ENCODE results near the gene INHBC. TPM values are rescaled to one million over a fixed set of nuclear protein-coding genes. Genes with fewer than 3 reads are reported as not detected.

INHBC gene
- total RNA-seq, 2 donors from 2014 or later, result not detected

DNA sequence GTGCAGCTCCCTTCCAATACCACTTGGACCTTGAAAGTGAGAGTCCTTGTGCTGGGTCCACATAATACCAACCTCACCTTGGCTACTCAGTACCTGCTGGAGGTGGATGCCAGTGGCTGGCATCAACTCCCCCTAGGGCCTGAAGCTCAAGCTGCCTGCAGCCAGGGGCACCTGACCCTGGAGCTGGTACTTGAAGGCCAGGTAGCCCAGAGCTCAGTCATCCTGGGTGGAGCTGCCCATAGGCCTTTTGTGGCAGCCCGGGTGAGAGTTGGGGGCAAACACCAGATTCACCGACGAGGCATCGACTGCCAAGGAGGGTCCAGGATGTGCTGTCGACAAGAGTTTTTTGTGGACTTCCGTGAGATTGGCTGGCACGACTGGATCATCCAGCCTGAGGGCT lies 14.8 kb downstream of the INHBC start:
- H3K9me3 ChIP-seq, result no peaks in the 10 kb centered on the region
- TF ChIP-seq, protein P1, sequence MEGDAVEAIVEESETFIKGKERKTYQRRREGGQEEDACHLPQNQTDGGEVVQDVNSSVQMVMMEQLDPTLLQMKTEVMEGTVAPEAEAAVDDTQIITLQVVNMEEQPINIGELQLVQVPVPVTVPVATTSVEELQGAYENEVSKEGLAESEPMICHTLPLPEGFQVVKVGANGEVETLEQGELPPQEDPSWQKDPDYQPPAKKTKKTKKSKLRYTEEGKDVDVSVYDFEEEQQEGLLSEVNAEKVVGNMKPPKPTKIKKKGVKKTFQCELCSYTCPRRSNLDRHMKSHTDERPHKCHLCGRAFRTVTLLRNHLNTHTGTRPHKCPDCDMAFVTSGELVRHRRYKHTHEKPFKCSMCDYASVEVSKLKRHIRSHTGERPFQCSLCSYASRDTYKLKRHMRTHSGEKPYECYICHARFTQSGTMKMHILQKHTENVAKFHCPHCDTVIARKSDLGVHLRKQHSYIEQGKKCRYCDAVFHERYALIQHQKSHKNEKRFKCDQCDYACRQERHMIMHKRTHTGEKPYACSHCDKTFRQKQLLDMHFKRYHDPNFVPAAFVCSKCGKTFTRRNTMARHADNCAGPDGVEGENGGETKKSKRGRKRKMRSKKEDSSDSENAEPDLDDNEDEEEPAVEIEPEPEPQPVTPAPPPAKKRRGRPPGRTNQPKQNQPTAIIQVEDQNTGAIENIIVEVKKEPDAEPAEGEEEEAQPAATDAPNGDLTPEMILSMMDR (IDR thresholded peaks at IDR 0.05), result no peak
- no peak overlapping the region for H3K4me3 ChIP-seq
- no peaks in the 10 kb centered on the region for H3K36me3 ChIP-seq
- no peak for DNase-seq (ENCODE audit: low spot score)
- peaks cover 0 to 6% of the 10 kb centered on the region in 2 donors for H3K4me1 ChIP-seq
- no peaks in the 10 kb centered on the region for H3K27me3 ChIP-seq
- H3K27ac ChIP-seq, result no peak overlapping the region

DNA sequence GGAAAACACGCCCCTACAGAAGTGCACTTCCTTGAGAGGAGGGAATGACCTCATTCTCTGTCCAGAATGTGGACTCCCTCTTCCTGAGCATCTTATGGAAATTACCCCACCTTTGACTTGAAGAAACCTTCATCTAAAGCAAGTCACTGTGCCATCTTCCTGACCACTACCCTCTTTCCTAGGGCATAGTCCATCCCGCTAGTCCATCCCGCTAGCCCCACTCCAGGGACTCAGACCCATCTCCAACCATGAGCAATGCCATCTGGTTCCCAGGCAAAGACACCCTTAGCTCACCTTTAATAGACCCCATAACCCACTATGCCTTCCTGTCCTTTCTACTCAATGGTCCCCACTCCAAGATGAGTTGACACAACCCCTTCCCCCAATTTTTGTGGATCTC lies 15.5 kb downstream of the INHBC start:
- no peaks in the 10 kb centered on the region for H3K27me3 ChIP-seq
- peaks cover 0 to 6% of the 10 kb centered on the region in 2 donors for H3K4me1 ChIP-seq

DNA sequence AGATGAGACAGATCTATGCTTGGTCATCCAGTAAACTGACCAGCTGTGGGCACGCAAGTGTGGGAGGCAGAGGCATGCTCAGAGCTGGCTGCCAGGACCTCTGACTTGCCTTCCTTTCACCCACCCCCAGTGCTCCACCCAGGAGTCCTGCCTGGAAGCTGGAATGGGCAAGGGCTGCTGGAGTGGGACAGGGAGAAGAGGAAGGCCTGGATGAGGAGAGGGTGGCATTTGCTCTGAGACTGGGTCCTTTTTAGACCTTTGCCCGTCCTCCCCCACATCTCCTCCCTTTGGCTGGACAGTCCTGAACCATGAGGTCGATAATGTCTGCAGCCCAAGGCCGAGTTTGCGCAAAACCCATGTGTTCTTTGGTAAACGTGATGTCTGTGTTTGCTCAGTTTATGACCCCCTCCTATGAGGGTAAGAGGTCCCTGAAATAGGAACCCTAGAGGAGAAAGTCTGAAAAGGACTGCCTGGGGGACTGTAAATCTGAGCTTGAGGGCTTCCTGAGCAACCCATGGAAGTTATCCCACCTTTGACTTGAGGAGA lies 16.7 kb downstream of the INHBC start:
- Histone ChIP-seq H3K36me3 (no peaks in the 10 kb centered on the region), H3K27me3 (no peaks in the 10 kb centered on the region), H3K4me1 (peaks cover 0 to 6% of the 10 kb centered on the region in 2 donors), H3K27ac (peak overlapping the region; percentile 82 to 95), H3K9me3 (no peaks in the 10 kb centered on the region), H3K4me3 (no peak overlapping the region)
- TF ChIP-seq, protein P1 (IDR thresholded peaks at IDR 0.05), result no peak
- no peak for DNase-seq (ENCODE audit: low spot score)

More for the DNA sequence above, 15.5 kb downstream of the INHBC start:
- H3K36me3 ChIP-seq, result no peaks in the 10 kb centered on the region
- no peaks in the 10 kb centered on the region for H3K9me3 ChIP-seq
- TF ChIP-seq, protein P1 (IDR thresholded peaks at IDR 0.05), result no peak
- no peak for DNase-seq (ENCODE audit: low spot score)
- no peak overlapping the region for H3K4me3 ChIP-seq
- no peak overlapping the region for H3K27ac ChIP-seq

DNA sequence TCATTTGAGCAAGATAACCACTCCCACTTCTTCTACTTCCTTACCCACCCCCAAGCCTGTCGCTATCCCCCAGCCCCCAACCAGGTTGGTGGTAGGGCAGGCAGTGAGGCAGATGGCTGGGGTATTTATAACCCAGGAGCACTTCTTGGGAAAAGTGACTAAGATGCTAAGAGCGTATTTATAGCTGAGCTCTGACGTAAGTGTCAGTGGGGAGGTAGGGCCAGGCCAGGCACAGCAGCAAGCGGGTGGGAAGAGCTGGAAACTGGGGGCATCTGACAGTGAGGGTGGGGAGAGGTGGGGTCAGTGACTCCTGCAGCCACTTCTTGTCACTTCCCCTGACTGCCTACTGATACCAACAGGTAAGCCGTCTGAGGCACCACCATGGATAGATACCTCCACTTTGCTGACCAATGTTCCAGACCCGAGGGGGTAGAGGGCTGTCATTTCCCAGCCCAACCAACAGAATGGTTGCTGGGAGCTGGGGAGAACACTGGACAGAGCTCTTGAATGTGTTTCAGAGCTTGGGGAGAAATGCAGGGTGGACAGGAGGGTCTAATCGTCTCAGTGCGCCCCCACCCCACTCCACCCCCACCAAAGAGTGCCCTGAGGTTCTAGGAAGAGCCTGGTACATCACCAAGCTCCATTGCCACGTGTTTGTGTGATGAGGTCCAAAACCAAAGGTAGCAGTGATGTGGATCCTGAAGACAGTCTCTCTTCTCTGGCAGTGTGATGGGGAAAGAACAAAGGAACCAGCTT lies 17.8 kb downstream of the INHBC start:
- TF ChIP-seq, protein P1 (IDR thresholded peaks at IDR 0.05), result no peak
- H3K36me3 ChIP-seq, result no peaks in the 10 kb centered on the region
- DNase-seq (ENCODE audit: low spot score), result no peak
- peak overlapping the region in 1 of 2 donors; percentile 12 for H3K4me3 ChIP-seq
- peak overlapping the region; percentile 82 to 95 for H3K27ac ChIP-seq
- no peaks in the 10 kb centered on the region for H3K27me3 ChIP-seq
- no peaks in the 10 kb centered on the region for H3K9me3 ChIP-seq
- peaks cover 0 to 6% of the 10 kb centered on the region in 2 donors for H3K4me1 ChIP-seq

DNA sequence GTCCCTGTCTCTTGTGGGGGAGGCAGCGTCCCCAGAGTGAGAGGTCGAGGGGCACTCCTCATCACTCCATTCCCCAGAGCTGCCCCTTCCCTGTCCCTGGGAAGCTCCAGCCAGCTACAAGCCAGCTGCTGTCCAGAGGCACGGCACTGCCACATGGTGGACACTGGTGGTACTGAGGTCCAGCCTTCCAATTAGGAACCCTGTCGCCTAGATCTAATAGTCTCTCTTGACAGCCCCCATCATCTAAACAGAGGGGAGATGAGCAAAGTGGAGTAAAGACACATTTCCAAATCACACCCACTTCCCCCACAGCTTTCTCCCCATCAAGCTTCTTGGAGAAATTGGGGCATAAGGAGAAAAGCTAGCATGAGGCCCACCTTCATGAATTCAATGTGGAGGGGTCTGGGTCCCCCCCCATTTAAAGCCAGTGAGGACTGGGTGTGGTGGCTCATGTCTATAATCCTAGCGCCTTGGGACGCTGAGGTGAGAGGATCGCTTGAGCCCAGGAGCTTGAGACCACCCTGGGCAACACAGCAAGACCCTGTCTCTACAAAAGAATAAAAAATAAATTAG lies 18.4 kb downstream of the INHBC start:
- Histone ChIP-seq H3K36me3 (no peaks in the 10 kb centered on the region), H3K27ac (peak overlapping the region; percentile 82 to 95), H3K27me3 (no peaks in the 10 kb centered on the region), H3K9me3 (no peaks in the 10 kb centered on the region), H3K4me1 (peaks cover 0 to 6% of the 10 kb centered on the region in 2 donors), H3K4me3 (no peak overlapping the region)
- peak; percentile 83 for DNase-seq (ENCODE audit: low spot score)
- TF ChIP-seq, protein P1 (IDR thresholded peaks at IDR 0.05), result peak; percentile 89 to 96

Measured in right atrium auricular region (tissue), 2 donors.